HG03097 (cell line): ENCODE results near the gene SARS2.

Experiments
- ATAC-seq: cut with Tn5 transposase; IDR thresholded peaks from one replicate; pipeline ENCODE4 v1.9.1; 2021; ENCODE audit not compliant: unreplicated experiment, low FRiP score

The SARS2 gene

DNA sequence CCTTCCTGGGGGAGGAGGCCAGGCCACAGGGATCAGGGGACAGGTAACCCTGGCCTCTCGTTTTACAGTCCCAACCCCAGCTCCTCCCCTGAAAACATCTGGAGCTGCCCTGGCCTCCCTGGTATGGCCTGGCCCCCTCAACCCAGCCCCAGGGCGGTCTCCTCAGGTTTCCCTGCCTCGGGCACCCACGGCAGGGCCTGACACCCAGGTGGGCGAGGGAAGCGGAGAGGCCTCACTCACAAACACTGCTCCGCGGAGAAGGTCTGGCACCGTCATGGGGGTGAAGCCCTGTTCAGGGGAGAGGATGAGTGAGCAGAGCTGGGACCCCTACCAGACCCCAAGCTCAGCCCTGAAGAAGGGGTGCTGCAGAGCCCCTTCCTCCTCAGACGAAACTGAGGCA is 12.0 kb downstream of the SARS2 start:
- no peak for ATAC-seq

DNA sequence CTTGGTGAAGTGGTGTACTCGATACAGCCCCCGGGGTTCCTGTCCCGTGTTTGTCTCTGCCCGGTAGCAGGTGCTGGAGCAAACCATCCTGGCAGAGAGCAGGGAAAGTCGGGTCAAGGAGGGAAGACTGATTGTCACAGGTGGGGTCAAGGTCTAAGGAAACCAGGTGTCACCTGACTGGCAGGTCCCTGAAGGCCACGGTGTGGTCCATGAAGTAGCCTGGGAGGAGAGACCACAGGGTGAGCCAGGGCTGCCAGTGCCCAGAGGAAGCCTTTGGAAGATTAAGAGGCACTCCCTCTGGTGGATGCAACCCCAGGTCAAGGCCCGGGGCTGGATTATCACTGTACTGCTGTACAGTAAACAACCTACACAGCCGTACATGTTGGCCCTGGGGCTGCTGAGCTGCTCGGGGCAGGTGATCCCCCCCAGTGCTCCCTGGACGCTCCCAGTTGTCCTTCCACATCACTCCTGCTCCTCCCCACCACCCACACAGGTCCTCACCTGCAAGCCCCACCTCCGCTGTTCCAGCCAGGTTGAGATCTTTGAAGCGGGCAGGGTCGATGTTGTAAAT is 12.6 kb downstream of the SARS2 start:
- ATAC-seq, result no peak

DNA sequence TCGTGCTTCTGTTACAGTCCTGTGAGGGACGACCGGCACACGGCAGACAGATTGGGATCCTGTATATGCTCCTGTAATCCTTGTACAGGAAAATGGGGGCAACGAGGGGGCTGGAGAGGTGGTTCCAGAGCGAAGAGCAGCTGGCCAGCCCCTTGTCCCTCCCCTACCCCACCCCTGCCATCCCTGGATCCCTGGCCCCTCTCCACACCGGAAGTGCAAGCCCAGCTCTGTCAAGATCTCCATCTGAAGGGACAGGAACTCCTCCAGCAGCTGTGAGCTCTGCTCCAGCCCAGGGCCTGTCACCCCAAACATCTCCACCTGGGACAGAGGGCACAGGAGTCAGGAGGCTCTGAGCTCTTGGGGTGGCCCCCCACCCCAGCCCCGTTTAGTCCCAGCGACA is 13.0 kb downstream of the SARS2 start:
- ATAC-seq, result no peak

DNA sequence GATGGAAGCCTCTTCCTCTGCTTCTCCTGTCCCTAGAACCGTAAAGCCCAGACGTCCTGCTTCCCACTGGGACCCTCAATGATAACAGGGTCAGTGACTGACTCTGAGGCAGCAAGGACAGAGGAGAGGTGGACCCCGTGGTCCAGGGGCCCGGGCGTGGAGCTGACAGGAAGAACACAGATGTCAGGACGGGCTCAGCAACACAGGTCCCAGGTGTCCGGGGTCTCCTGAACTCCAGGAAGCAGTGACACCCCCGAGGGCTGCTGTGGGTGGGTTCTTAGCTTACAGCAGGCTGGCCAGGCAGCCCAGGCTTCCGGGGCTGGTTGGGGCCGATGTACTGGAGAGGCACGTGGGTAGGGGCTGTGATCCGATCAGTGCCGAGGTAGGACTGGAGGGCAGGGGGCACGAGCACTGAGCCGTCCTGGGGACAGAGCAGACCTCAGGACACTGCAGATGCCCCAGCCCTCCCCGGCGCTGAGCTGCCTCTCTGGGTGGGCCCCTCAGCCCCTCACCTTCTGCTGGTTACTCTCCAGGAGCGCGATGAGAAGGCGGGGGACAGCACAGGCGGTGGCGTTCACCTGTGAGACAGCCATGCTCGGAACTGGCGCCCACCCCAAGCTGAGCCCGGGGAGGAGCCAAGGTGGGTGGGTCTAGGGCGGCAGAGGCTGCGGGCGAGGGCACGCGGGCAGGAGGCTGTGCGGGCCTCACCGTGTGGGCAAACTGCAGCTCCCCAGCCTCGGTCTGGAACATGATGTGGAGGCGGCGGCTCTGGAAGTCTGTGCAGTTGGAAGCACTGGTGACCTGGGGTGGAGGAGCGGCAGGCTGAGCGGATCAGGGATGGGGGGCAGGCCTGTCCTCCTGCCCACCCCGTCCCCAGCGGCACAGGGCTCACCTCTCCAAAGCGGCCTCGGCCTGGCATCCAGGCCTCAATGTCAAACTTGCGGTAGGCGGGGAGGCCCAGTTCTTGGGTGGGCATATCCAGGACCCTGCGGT is 14.9 kb downstream of the SARS2 start:
- ATAC-seq, result no peak

DNA sequence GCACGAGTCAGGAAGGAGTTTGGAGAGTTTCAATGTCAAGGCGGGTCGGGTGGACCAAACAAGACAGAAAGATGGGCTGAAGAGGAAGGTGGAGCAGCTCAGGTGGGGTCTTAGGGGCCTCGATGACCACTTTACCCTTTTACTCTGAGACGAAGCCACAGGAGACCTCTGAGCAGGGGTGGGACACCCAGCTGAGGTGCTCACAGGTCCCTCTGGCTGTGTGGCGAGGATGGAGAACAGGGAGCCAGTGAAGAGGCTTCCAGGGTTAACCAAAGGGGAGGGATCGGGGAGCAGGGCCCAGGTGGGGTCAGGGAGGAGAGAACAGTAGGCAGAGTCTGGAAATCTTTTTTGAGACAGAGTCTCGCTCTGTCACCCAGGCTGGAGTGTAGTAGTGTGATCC is 16.6 kb downstream of the SARS2 start:
- no peak for ATAC-seq

DNA sequence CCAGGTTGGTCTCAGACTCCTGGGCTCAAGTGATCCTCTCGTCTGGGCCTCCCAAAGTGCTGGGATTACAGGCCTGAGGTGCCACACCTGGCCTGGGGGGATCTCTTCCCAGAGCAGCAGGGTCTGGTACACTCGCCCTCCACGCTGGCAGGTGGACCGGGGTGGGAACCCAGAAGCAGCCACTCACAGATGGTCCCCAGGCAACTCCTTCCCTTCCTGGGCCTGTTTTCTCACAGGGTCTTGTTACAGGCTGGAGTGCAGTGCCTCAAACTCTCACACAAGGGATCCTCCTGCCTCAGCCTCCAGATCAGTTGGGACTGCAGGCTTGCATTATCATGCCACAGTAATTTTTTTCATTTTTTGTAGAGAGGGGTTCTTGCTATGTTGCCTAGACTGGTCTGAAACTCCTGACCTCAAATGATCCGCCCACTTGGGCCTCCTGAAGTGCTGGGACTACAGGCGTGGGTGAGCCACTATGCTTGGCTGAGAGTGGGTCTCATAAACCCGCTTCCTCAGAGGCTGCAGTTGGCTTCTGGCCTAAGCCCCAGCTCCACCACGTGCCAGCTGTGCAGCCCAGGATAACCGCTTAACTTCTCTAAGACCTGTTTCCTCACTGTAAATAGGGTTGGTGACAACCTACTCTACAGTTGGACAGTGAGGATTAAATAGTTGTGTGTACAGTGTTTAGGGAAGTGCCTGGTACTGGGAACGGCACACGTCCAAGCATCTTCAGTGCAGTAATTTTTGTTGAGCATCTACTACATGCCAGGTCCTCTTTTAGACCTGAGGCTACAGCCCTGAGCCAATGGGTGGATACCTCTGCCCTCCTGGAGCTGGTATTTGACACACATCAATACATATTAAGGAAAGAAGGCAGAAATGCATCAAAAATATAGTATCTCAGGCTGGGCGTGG is 17.7 kb downstream of the SARS2 start:
- no peak for ATAC-seq

DNA sequence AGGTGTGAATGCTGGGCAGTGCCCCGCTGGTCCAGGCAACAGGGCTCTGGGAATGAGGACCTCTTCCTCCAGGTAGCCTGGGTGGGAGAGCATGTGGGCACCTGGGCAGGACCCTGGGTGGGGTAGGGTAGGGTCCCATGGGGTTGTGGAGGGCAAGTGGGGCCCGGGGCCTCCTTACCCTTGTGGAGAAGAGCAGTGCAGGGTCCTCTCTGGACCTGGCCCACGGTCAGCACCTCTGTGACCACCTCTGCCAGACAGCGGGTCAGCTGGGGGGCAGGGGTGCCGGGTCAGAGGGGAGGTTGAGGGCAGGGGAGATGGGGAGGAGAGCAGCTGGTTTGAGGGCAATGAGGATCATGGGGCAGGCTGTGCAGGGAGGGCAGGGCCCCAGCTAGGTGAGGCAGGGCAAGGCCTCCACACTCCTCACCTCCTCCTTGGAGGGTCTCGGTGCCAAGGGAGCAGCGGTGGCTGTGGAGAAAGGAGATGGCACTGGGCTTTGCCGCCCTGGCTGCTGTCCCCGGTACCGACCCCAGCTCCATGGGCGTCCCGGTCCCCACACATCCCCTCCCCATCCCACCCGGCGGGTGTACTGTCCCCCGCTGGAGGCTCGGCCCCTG is 19.1 kb downstream of the SARS2 start:
- ATAC-seq, result no peak

DNA sequence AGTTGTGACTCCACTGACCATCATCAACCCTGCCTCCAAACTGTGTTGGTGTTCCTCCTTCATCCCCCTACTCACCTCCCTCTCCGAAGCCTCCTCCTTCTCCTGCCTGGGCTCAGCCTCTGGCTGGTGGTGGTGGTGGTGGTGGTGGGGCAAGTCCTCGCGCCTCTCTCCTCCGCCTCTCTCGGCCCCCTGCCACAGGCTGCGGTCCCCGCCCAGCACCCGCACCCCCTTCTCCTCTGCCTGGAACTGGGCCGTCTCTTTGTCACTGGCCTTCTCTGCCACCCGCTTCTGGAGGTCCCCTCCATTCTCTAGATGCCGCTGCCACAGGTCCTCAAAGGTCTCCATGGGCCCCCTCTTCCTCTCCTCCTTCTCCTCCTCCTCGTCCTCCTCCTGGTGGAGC is 20.1 kb downstream of the SARS2 start:
- no peak for ATAC-seq

DNA sequence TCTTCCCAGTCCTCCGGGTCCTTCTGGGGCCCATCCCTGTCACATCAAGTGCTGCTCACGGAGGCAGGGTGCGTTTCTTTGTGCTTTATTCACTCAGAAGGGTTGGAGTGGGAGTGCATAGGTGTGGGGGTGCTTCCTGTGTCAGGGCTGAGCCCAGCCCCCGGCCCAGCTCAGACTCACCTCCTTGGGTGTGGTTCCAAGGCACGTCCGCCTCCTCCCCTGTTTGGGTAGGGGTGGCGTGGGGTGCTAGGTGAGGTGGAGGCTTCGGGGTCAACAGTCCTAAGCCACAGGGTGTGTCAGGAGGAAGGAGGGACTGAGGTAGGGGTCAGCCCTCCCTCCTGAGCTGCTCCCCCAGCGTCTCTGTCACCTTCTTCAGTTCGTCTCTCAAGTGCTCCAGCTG is 21.7 kb downstream of the SARS2 start:
- ATAC-seq, result no peak

DNA sequence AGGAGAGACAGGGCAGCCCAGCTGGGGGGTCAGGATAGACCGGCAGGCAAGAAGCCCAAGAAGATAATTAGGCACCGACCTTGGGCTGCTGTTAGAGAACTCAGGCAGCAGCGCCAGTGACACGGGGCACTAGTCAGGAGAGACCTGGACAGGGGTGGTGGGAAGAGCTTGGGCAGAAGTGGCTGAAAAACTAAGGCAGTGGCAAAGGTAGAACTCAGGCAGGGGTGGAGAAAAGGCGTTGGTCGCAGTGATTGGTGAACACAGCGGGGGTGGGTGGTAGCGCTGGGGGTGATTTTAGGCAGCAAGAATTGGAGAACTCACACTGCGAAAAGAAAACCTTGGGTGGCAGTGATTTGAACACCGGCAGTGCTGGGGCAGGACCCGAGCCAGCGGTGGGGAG is 22.9 kb downstream of the SARS2 start:
- ATAC-seq, result no peak

DNA sequence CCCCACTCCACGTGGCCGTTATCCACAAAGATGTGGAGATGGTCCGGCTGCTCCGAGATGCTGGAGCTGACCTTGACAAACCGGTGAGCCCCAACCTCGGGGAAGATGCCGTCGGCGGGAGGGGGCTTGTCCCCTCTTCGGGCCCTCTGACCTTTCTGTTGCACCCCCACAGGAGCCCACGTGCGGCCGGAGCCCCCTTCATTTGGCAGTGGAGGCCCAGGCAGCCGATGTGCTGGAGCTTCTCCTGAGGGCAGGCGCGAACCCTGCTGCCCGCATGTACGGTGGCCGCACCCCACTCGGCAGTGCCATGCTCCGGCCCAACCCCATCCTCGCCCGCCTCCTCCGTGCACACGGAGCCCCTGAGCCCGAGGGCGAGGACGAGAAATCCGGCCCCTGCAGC is 23.3 kb downstream of the SARS2 start:
- ATAC-seq, result no peak

DNA sequence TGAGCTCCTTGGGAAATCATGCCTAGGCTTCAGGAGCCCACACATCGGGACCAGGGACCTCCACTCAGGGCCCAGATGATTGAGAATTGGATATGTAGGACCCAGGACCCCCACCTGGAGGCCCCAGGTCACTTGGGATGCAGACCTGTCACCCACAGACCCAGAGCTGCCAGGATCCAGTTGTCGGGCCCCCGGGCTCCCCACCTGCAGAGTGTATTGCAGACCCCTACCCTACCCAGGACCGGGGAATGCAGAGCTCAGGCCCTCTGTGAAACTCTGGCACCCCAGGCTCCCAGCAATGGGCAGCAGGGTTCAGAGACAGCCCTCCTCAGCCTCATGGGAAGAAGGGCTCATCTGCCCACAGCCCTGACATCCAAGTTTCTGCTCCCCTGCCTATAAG is 24.9 kb downstream of the SARS2 start:
- ATAC-seq, result no peak

DNA sequence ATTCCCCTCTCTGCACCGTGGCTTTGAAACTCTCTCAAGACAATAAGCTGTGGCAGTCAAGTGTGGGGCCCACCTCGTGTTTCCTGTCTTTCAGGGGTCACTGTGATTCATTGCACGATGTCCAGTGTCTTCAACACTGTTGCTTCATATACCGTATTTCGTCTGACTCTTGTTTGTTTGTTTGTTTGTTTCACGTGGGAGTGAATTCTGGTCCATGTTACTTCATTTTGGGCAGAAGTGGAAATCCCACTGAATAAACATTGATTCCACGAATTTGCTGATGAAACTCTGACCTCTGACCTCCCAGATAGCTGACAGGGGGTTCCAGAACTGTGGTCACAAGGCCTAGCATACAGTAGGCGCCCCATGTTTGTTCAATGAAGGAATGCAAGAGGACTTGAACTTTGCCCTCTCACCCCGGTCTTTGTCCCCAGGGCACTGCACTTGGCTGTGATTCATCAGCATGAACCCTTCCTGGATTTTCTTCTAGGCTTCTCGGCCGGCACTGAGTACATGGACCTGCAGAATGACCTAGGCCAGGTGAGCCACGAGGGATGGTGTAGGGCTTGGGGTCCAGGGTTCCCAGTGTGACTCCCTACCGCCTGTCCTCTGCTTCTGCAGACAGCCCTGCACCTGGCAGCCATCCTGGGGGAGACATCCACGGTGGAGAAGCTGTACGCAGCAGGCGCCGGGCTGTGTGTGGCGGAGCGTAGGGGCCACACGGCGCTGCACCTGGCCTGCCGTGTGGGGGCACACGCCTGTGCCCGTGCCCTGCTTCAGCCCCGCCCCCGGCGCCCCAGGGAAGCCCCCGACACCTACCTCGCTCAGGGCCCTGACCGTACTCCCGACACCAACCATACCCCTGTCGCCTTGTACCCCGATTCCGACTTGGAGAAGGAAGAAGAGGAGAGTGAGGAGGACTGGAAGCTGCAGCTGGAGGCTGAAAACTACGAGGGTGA is 25.7 kb downstream of the SARS2 start:
- no peak for ATAC-seq

DNA sequence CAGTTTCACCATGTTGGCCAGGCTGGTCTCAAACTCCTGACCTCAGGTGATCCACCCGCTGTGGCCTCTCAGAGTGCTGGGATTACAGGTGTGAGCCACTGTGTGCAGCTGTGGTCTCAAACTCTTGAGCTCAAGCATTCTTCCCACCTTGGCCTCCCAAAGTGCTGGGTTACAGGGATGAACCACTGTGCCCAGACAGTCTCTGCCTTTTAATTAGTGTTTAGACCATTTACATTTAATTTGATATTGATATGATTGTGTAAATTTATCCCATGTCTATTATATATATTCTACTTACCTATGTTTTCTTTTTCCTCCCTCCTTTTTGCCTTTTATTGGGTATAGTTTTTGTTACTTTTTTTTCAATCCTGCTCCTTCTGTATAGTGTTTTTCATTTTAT is 28.9 kb downstream of the SARS2 start:
- ATAC-seq, result no peak

DNA sequence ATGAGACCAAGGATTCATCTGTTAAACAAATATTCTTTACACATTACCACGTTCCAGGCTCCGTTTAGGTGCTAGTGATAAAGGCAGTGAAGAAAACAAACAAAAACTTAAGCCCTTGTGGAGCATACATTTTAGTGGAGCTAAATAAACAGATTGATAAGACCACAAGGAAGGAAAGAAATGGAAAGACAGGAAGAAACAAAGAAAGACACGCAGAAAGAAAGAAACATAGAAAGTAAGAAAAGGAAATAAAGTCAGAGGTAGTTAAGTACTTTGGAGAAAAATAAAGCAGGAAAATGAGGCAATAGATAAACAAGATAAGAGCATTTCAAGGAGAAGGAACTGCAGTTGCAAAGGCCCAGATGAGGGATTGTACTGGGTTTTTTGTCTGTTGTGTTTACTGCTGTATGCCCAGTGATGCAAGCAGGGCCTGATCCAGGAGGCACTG is 29.8 kb downstream of the SARS2 start:
- ATAC-seq, result no peak

DNA sequence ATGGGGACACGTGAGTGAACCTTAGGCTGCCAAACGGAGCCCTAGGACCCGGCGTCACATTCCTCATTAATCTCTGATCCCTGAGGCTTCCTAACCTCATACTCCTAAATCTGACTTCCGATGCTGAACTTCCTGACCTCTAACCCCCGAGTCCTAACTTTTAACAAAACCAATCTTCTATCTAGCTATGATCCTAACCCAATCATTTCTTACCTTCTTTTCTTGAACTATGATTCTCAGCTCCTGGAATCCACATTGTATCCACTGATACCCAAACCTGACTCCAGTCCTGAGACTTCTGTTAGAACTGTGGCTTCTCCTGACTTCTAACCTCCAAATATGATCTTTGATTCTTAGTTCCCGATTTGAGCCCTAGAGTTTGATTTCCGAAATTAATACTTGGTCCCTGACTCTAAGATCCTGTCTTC is 30.3 kb downstream of the SARS2 start:
- no peak for ATAC-seq

DNA sequence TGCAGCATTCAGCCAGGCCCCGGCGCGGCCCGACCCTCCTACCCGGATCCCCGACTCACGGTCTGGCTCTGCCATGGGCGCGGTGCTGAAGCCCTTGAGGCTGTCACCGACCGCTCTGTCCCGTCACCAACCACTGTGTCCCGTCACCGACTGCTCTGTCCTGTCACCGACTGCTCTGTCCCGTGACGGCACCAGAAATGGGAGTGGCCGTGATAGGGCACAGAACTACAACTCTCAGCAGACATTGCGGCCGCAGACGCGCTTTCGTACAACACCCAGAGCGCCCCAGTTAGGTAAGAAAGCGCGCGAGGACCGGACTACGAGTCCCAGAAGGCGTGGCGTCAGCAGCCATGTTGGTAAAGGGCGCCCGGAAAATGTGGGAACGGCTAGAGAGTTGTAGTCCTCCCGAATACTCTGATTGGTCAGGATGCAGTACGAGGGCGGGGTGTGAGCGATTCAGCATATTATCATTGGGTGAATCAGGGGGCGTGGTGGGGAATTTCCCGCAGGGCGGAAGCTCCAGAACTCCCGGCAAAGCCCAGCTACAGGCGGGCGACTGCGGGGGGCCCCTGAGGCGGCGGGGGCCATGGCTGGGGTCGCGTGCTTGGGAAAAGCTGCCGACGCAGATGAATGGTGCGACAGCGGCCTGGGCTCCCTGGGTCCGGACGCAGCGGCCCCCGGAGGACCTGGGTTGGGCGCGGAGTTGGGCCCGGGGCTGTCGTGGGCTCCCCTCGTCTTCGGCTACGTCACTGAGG is 30.9 kb downstream of the SARS2 start, which contains the start of the genes NFKBIB and SIRT2:
Gene NFKBIB, plus strand, starts transcription at position 523 of the 755 bp plus-strand sequence. Its CDS starts 64 bp downstream, at position 587.
Gene SIRT2, minus strand, starts transcription at position 172 of the 755 bp plus-strand sequence. Its CDS starts 97 bp downstream, at position 75.
- ATAC-seq, result peak; percentile 94

DNA sequence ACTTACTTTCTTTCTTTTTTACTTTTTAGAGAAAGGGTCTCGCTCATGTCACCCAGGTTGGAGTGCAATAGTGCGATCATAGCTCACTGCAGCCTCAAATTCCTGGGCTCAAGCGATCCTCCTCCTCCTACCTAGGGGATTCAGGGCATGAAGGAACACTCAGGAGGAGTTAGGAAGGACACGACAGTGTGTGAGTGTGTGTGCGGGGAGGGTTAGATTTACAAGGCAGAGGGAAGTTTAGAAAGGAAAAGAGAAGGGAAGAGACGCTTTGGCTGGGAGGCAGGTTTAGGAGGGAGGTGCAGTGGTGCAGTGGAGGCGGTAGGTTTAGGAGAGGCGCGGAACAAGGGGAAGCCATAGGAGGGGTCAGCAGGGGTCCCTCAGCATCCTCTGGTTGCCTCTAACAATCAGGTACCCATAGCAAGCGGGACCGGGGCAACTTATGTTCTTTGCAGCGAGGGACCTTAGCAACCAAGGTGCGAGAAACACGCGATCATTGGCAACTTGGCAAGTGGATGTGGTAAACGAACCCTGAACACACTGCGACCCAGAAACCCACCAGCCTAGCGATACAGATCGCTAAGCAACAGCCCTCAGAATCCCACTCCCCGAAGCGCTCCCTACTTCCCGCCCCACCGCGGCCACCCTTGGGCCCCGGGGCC is 31.6 kb downstream of the SARS2 start:
- ATAC-seq, result no peak
